SK-N-SH (cell line): ENCODE measurements around the gene CCDC34.

Experiments used
- ELF1 ChIP-seq: IDR thresholded peaks from 2 replicates; pipeline ENCODE4 v1.4.0; 2012
- EP300 ChIP-seq, 2 experiments: IDR thresholded peaks; 2 replicates each; pipeline versions ENCODE4 v1.4.0 to v1.6.1; 2012; ENCODE audit warnings: borderline replicate concordance in 1 of 2, low read depth in 1 of 2, low read length in 1 of 2
- EZH2phosphoT487 ChIP-seq: fragments of 200-600 bp; sonication (generic); IDR thresholded peaks from 2 replicates; pipeline ENCODE4 v1.6.1; 2017; ENCODE audit warnings: low read depth, mixed run types, mild to moderate bottlenecking, antibody characterized with exemption, moderate library complexity, borderline replicate concordance
- GATA2 ChIP-seq: sonication (generic); formaldehyde crosslinking; IDR thresholded peaks from 2 replicates; pipeline ENCODE4 v1.5.0; 2020; ENCODE audit warnings: mild to moderate bottlenecking, missing genetic modification reagents
- MAX ChIP-seq: IDR thresholded peaks from 2 replicates; pipeline ENCODE4 v1.4.0; 2012; ENCODE audit warnings: low read depth
- PBX3 ChIP-seq: IDR thresholded peaks from 2 replicates; pipeline ENCODE4; 2012
- POLR2AphosphoS5 ChIP-seq: IDR thresholded peaks from 2 replicates; pipeline ENCODE4 v1.6.1; 2012; ENCODE audit warnings: low read depth, low read length
- RAD21 ChIP-seq: IDR thresholded peaks from 2 replicates; pipeline ENCODE4 v1.6.1; 2012; ENCODE audit warnings: mild to moderate bottlenecking, low read length
- RCOR1 ChIP-seq: fragments of 150-350 bp; IDR thresholded peaks from 2 replicates; pipeline ENCODE4 v1.6.1; 2017; ENCODE audit warnings: antibody characterized with exemption, low read length
- RFX5 ChIP-seq: IDR thresholded peaks from 2 replicates; pipeline ENCODE4 v1.6.1; 2012; ENCODE audit warnings: mild to moderate bottlenecking, improper control_type of control experiment, low read length
- SMC3 ChIP-seq: IDR thresholded peaks from 2 replicates; pipeline ENCODE4 v1.6.1; 2012; ENCODE audit warnings: low read depth, low read length, improper control_type of control experiment
- TAF1 ChIP-seq: IDR thresholded peaks from 2 replicates; pipeline ENCODE4 v1.6.1; 2012; ENCODE audit warnings: low read depth, mild to moderate bottlenecking, low read length, moderate library complexity, borderline replicate concordance
- TF ChIP-seq, protein P1 (sequence below): fragments of 200-600 bp; sonication (generic); IDR thresholded peaks from 2 replicates; pipeline ENCODE4 v1.6.1; 2017; ENCODE audit warnings: antibody characterized with exemption, mild to moderate bottlenecking, moderate library complexity
- TF ChIP-seq, protein P2 (sequence below): IDR thresholded peaks from 2 replicates; pipeline ENCODE4 v1.6.1; 2012; ENCODE audit warnings: mild to moderate bottlenecking, low read depth, low read length, moderate library complexity

- no peak for TF ChIP-seq POLR2AphosphoS5
- TF ChIP-seq SMC3 = no peak
- TF ChIP-seq, protein P1, sequence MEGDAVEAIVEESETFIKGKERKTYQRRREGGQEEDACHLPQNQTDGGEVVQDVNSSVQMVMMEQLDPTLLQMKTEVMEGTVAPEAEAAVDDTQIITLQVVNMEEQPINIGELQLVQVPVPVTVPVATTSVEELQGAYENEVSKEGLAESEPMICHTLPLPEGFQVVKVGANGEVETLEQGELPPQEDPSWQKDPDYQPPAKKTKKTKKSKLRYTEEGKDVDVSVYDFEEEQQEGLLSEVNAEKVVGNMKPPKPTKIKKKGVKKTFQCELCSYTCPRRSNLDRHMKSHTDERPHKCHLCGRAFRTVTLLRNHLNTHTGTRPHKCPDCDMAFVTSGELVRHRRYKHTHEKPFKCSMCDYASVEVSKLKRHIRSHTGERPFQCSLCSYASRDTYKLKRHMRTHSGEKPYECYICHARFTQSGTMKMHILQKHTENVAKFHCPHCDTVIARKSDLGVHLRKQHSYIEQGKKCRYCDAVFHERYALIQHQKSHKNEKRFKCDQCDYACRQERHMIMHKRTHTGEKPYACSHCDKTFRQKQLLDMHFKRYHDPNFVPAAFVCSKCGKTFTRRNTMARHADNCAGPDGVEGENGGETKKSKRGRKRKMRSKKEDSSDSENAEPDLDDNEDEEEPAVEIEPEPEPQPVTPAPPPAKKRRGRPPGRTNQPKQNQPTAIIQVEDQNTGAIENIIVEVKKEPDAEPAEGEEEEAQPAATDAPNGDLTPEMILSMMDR = no peak
- TF ChIP-seq RAD21 = no peak
- no peak for TF ChIP-seq MAX
- no peak for TF ChIP-seq ELF1
- TF ChIP-seq RCOR1 = no peak
- TF ChIP-seq, protein P2, sequence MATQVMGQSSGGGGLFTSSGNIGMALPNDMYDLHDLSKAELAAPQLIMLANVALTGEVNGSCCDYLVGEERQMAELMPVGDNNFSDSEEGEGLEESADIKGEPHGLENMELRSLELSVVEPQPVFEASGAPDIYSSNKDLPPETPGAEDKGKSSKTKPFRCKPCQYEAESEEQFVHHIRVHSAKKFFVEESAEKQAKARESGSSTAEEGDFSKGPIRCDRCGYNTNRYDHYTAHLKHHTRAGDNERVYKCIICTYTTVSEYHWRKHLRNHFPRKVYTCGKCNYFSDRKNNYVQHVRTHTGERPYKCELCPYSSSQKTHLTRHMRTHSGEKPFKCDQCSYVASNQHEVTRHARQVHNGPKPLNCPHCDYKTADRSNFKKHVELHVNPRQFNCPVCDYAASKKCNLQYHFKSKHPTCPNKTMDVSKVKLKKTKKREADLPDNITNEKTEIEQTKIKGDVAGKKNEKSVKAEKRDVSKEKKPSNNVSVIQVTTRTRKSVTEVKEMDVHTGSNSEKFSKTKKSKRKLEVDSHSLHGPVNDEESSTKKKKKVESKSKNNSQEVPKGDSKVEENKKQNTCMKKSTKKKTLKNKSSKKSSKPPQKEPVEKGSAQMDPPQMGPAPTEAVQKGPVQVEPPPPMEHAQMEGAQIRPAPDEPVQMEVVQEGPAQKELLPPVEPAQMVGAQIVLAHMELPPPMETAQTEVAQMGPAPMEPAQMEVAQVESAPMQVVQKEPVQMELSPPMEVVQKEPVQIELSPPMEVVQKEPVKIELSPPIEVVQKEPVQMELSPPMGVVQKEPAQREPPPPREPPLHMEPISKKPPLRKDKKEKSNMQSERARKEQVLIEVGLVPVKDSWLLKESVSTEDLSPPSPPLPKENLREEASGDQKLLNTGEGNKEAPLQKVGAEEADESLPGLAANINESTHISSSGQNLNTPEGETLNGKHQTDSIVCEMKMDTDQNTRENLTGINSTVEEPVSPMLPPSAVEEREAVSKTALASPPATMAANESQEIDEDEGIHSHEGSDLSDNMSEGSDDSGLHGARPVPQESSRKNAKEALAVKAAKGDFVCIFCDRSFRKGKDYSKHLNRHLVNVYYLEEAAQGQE = no peak
- TF ChIP-seq TAF1 = no peak
- no peak for TF ChIP-seq EP300 (IDR thresholded peaks at IDR 0.05; ENCODE audit: borderline replicate concordance in 1 of 2, low read depth in 1 of 2, low read length in 1 of 2)
- no peak for TF ChIP-seq EZH2phosphoT487
- no peak for TF ChIP-seq PBX3
- TF ChIP-seq RFX5 = no peak
- no peak for TF ChIP-seq GATA2 (CRISPR knock-in tag)
These were observed 15.4 kb downstream of the CCDC34 start for GRCh38 chr11:27347359-27348339.
